Prostate gland (tissue), 2 donors: ENCODE measurements around the gene ANXA4.

ENCODE experiments used
- POLR2A ChIP-seq: fragments of 450-650 bp; IDR thresholded peaks from one replicate; pipeline ENCODE4 v1.6.1; 2016; ENCODE audit warnings: antibody characterized with exemption, mild to moderate bottlenecking
- POLR2AphosphoS5 ChIP-seq: sonication (generic); formaldehyde crosslinking; IDR thresholded peaks from one replicate; pipeline ENCODE4 v1.6.1; 2017; ENCODE audit warnings: antibody characterized with exemption
- TF ChIP-seq, protein P1 (sequence below), 4 experiments: fragments of 200-600 bp in 2 of 4; fragments of 450-650 bp in 2 of 4; sonication (generic) in 2 of 4; IDR thresholded peaks; 1 replicate in 3 of 4; 2 replicates in 1 of 4; pipeline ENCODE4 v1.5.1; 2016 to 2019; ENCODE audit warnings: antibody characterized with exemption in 4 of 4, mild to moderate bottlenecking in 2 of 4, moderate library complexity in 2 of 4

GRCh38 chr2:69835666-69836065, 93.7 kb downstream of the ANXA4 start:
- TF ChIP-seq, protein P1, sequence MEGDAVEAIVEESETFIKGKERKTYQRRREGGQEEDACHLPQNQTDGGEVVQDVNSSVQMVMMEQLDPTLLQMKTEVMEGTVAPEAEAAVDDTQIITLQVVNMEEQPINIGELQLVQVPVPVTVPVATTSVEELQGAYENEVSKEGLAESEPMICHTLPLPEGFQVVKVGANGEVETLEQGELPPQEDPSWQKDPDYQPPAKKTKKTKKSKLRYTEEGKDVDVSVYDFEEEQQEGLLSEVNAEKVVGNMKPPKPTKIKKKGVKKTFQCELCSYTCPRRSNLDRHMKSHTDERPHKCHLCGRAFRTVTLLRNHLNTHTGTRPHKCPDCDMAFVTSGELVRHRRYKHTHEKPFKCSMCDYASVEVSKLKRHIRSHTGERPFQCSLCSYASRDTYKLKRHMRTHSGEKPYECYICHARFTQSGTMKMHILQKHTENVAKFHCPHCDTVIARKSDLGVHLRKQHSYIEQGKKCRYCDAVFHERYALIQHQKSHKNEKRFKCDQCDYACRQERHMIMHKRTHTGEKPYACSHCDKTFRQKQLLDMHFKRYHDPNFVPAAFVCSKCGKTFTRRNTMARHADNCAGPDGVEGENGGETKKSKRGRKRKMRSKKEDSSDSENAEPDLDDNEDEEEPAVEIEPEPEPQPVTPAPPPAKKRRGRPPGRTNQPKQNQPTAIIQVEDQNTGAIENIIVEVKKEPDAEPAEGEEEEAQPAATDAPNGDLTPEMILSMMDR (IDR thresholded peaks at IDR 0.05), result no peak
- TF ChIP-seq POLR2A (no peak), POLR2AphosphoS5 (no peak)
